HepG2 (cell line): ENCODE measurements around the gene UHMK1. TPM values are rescaled to one million over a fixed set of nuclear protein-coding genes. Genes with fewer than 3 reads are reported as not detected.

Source experiments
- ADNP ChIP-seq: sonication (generic); formaldehyde crosslinking; IDR thresholded peaks from 2 replicates; pipeline ENCODE4 v1.4.0; 2020; ENCODE audit warnings: missing genetic modification reagents
- AFF4 ChIP-seq: sonication (generic); formaldehyde crosslinking; IDR thresholded peaks from 2 replicates; pipeline ENCODE4 v1.4.0; 2020; ENCODE audit warnings: missing genetic modification reagents
- BCL6 ChIP-seq: IDR thresholded peaks from 2 replicates; pipeline ENCODE4 v1.6.1; 2016; ENCODE audit warnings: missing genetic modification reagents, missing compliant biosample characterization
- CCDC6 ChIP-seq: sonication (generic); formaldehyde crosslinking; IDR thresholded peaks from 2 replicates; pipeline ENCODE4 v1.8.1; 2022; ENCODE audit warnings: mild to moderate bottlenecking, missing genetic modification reagents, moderate library complexity
- EP300 ChIP-seq, 3 experiments: sonication (generic) in 1 of 3; formaldehyde crosslinking in 1 of 3; IDR thresholded peaks; 2 replicates each; pipeline versions ENCODE4 v1.5.1 to v1.6.1; 2011 to 2020; ENCODE audit warnings: low read depth in 2 of 3, low read length in 2 of 3, borderline replicate concordance in 1 of 3, improper control_type of control experiment in 1 of 3, mild to moderate bottlenecking in 1 of 3, missing genetic modification reagents in 1 of 3, moderate library complexity in 1 of 3
- ESRRA ChIP-seq: sonication (generic); formaldehyde crosslinking; IDR thresholded peaks from 2 replicates; pipeline ENCODE4 v1.5.1; 2020; ENCODE audit warnings: mild to moderate bottlenecking, low read depth, missing genetic modification reagents
- FOXJ3 ChIP-seq: sonication (generic); formaldehyde crosslinking; IDR thresholded peaks from 2 replicates; pipeline ENCODE4 v1.4.0; 2020; ENCODE audit warnings: missing genetic modification reagents, mild to moderate bottlenecking, borderline replicate concordance
- HHEX ChIP-seq: IDR thresholded peaks from 2 replicates; pipeline ENCODE4 v1.6.1; 2016; ENCODE audit warnings: control low read depth
- JUND ChIP-seq: sonication (generic); formaldehyde crosslinking; IDR thresholded peaks from 2 replicates; pipeline ENCODE4 v1.8.0; 2022; ENCODE audit warnings: mild to moderate bottlenecking, missing genetic modification reagents
- KAT2B ChIP-seq: fragments of 150-350 bp; IDR thresholded peaks from 2 replicates; pipeline ENCODE4 v1.6.1; 2014; ENCODE audit warnings: low read depth, low read length, borderline replicate concordance
- KAT8 ChIP-seq: IDR thresholded peaks from 2 replicates; pipeline ENCODE4 v1.6.1; 2016; ENCODE audit warnings: missing genetic modification reagents, missing compliant biosample characterization
- RBM39 ChIP-seq: fragments of 200-400 bp; formaldehyde crosslinking; IDR thresholded peaks from one replicate; pipeline ENCODE4 v1.6.1; 2018; ENCODE audit warnings: antibody characterized with exemption, mild to moderate bottlenecking, low read depth, low read length; ENCODE audit not compliant: poor library complexity, severe bottlenecking
- SRY ChIP-seq: sonication (generic); formaldehyde crosslinking; IDR thresholded peaks from 2 replicates; pipeline ENCODE4 v1.8.0; 2022; ENCODE audit warnings: mild to moderate bottlenecking, missing genetic modification reagents
- TBX3 ChIP-seq: fragments of 450-650 bp; IDR thresholded peaks from 2 replicates; pipeline ENCODE4 v1.6.1; 2017; ENCODE audit warnings: antibody characterized with exemption, mild to moderate bottlenecking, inconsistent platforms, borderline replicate concordance
- TMF1 ChIP-seq: sonication (generic); formaldehyde crosslinking; IDR thresholded peaks from 2 replicates; pipeline ENCODE4 v1.8.1; 2022; ENCODE audit warnings: low read depth, missing genetic modification reagents
- ZBTB1 ChIP-seq: sonication (generic); formaldehyde crosslinking; IDR thresholded peaks from 2 replicates; pipeline ENCODE4 v1.4.0; 2020; ENCODE audit warnings: missing genetic modification reagents, borderline replicate concordance
- ZBTB25 ChIP-seq: IDR thresholded peaks from 2 replicates; pipeline ENCODE4 v1.6.1; 2018; ENCODE audit warnings: missing genetic modification reagents
- ZBTB44 ChIP-seq: sonication (generic); formaldehyde crosslinking; IDR thresholded peaks from 2 replicates; pipeline ENCODE4 v1.4.0; 2020; ENCODE audit warnings: missing genetic modification reagents
- ZFP41 ChIP-seq: sonication (generic); formaldehyde crosslinking; IDR thresholded peaks from 2 replicates; pipeline ENCODE4 v1.4.0; 2020; ENCODE audit warnings: mild to moderate bottlenecking, missing genetic modification reagents, borderline replicate concordance
- ZMYM2 ChIP-seq: sonication (generic); formaldehyde crosslinking; IDR thresholded peaks from 2 replicates; pipeline ENCODE4 v1.8.0; 2022; ENCODE audit warnings: mild to moderate bottlenecking, missing genetic modification reagents
- ZNF44 ChIP-seq: sonication (generic); formaldehyde crosslinking; IDR thresholded peaks from 2 replicates; pipeline ENCODE4 v1.5.1; 2020; ENCODE audit warnings: mild to moderate bottlenecking, missing genetic modification reagents
- polyA plus RNA-seq, 8 experiments: library from polyadenylated mRNA; depleted of rRNA in 3 of 8; stranded (reverse) in 7 of 8; unstranded in 1 of 8; fragments of >200 nt; fragmentation: Illumina TruSeq in 4 of 8; extraction: Trizol in 4 of 8; gene quantifications; 2 replicates each; pipeline versions ENCODE4 v1.2.1 to v1.2.3, GENCODE V29; 2011 to 2016; ENCODE audit warnings: low read depth in 4 of 8, missing spikeins in 1 of 8, mixed read lengths in 1 of 8; ENCODE audit not compliant: insufficient read depth in 1 of 8
- total RNA-seq, 5 experiments: library from RNA; depleted of rRNA; stranded (reverse); fragments of >200 nt; fragmentation: Illumina TruSeq; extraction: Trizol; gene quantifications; 2 replicates each; pipeline ENCODE4 v1.2.3, GENCODE V29; 2016; ENCODE audit warnings: low read depth in 1 of 5
- TF ChIP-seq, protein P1 (sequence below): fragments of 450-650 bp; IDR thresholded peaks from 2 replicates; pipeline ENCODE4 v1.6.1; 2017

Gene UHMK1
- total and polyA plus RNA-seq, 2 of the 13 experiments (the other 11 are each of a cell fraction or from before 2014, with no cell fraction given), result 12.9 to 20.0 TPM

DNA sequence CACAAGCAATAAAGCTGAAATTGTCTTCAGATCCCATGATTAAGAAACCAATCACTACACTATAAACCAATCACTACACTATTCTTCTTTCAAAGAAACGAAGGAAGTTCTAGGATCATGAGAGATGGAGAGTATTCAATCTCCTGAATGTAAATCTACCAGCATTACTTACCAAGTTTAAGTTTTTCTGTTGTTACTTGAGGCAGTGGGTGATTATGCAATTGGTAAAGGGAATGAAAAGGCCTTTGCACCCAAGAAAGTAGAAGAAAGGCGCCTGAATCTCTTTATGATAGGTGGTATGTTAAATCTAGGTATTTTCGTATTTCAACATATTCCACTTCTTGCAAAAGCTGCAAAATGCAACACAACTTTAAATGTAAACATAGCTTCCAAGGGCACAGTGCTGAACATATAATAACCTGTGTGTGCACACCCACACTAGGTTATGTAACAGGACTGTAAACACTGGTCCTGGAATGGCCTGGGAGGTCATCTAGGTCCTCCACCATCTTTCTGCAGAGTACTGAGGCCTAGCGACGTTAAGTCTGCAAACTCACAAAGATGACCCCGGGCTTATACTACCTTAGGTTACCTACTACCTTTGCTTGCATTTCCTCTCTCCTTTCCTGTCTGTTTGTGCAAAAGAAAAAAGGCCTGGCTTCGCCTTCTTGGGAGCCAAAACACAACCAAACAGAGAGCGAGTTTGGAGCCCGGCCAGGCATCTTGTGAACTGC lies 62.9 kb downstream of the UHMK1 start (continued):
- TF ChIP-seq KAT2B, result no peak
- no peak for TF ChIP-seq ZBTB44 (CRISPR knock-in tag)
- TF ChIP-seq ZMYM2 (CRISPR knock-in tag), result peak; percentile 47; the same call in 1 of the 2 replicates
- TF ChIP-seq FOXJ3 (CRISPR knock-in tag), result peak; percentile 96
- peak; percentile 54; the same call in 1 of the 2 replicates for TF ChIP-seq ESRRA (CRISPR knock-in tag)
- no peak for TF ChIP-seq JUND (CRISPR knock-in tag)
- no peak for TF ChIP-seq SRY
- peak in 1 of 2 experiments; percentile 82; a peak in 2 of 4 replicates for TF ChIP-seq EP300 (IDR thresholded peaks at IDR 0.05; ENCODE audit: low read depth in 2 of 2, low read length in 2 of 2)
- peak; percentile 73; the same call in 1 of the 2 replicates for TF ChIP-seq EP300 (CRISPR knock-in tag; IDR thresholded peaks at IDR 0.05; ENCODE audit: borderline replicate concordance)
- TF ChIP-seq ADNP, result no peak
- peak; percentile 72; the same call in 1 of the 2 replicates for TF ChIP-seq ZBTB25
- peak; percentile 94 for TF ChIP-seq BCL6 (CRISPR knock-in tag)
- TF ChIP-seq, protein P1, sequence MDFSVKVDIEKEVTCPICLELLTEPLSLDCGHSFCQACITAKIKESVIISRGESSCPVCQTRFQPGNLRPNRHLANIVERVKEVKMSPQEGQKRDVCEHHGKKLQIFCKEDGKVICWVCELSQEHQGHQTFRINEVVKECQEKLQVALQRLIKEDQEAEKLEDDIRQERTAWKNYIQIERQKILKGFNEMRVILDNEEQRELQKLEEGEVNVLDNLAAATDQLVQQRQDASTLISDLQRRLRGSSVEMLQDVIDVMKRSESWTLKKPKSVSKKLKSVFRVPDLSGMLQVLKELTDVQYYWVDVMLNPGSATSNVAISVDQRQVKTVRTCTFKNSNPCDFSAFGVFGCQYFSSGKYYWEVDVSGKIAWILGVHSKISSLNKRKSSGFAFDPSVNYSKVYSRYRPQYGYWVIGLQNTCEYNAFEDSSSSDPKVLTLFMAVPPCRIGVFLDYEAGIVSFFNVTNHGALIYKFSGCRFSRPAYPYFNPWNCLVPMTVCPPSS, result no peak
- 0 out of 2 replicates have a peak, but pooled peaks have one; percentile 13 for TF ChIP-seq CCDC6
- TF ChIP-seq KAT8, result peak; percentile 61; the same call in 1 of the 2 replicates
- peak; percentile 42; the same call in 1 of the 2 replicates for TF ChIP-seq TBX3
- peak; percentile 63; the same call in 1 of the 2 replicates for TF ChIP-seq HHEX
- no peak for TF ChIP-seq ZNF44
- 0 out of 2 replicates have a peak, but pooled peaks have one; percentile 0 for TF ChIP-seq ZFP41
- TF ChIP-seq TMF1 (CRISPR knock-in tag), result no peak; the same call in 1 of the 2 replicates
- no peak for TF ChIP-seq AFF4 (CRISPR knock-in tag)
- TF ChIP-seq RBM39, result no peak
- no peak for TF ChIP-seq ZBTB1 (CRISPR knock-in tag)
